Endothelial cell of hepatic sinusoid (primary cell): ENCODE results near the gene IL17B.
"Not testable (repeated sequence)": the region's sequence is repeated elsewhere in the genome, so short reads cannot be mapped to it uniquely, and the experiment has no call there.

Source experiments
- in situ Hi-C: cut with HindIII; loops from 2 replicates; pipeline ENCODE4 v1.10.0; 2017; ENCODE audit warnings: low sequenced_read_pairs

Gene IL17B

GRCh38 chr5:149403923-149404745, 25.0 kb upstream of the IL17B start:
- in situ Hi-C loops = no loop called here

- in situ Hi-C loops = no loop called here
Observed at GRCh38 chr5:149402291-149402690, 23.2 kb upstream of the IL17B start.

GRCh38 chr5:149401051-149401450, 22.0 kb upstream of the IL17B start:
- in situ Hi-C loops = no loop called here

- in situ Hi-C loops = no loop called here
Observed at GRCh38 chr5:149400304-149400703, 21.2 kb upstream of the IL17B start.

GRCh38 chr5:149399775-149400174, 20.7 kb upstream of the IL17B start:
- in situ Hi-C loops = no loop called here

GRCh38 chr5:149398747-149399266, 19.7 kb upstream of the IL17B start:
- in situ Hi-C loops = not testable (repeated sequence)

- in situ Hi-C loops = no loop called here
Observed at GRCh38 chr5:149397530-149397929, 18.4 kb upstream of the IL17B start.

GRCh38 chr5:149394996-149395395, 15.9 kb upstream of the IL17B start:
- in situ Hi-C loops = not testable (repeated sequence)

- in situ Hi-C loops = no loop called here
Observed at GRCh38 chr5:149392718-149393117, 13.6 kb upstream of the IL17B start.

GRCh38 chr5:149391524-149391923, 12.4 kb upstream of the IL17B start:
- in situ Hi-C loops = no loop called here

GRCh38 chr5:149391076-149391475, 12.0 kb upstream of the IL17B start:
- in situ Hi-C loops = not testable (repeated sequence)

GRCh38 chr5:149389552-149390495, 10.7 kb upstream of the IL17B start:
- in situ Hi-C loops = no loop called here

- in situ Hi-C loops = no loop called here
Observed at GRCh38 chr5:149388498-149389190, 9.6 kb upstream of the IL17B start.

- in situ Hi-C loops = no loop called here
Observed at GRCh38 chr5:149387982-149388381, 8.9 kb upstream of the IL17B start.

GRCh38 chr5:149387081-149387631, 8.1 kb upstream of the IL17B start:
- in situ Hi-C loops = no loop called here

- in situ Hi-C loops = no loop called here
Observed at GRCh38 chr5:149386166-149386565, 7.1 kb upstream of the IL17B start.

- in situ Hi-C loops = no loop called here
Observed at GRCh38 chr5:149383399-149383798, 4.3 kb upstream of the IL17B start.

GRCh38 chr5:149382517-149383220, 3.6 kb upstream of the IL17B start:
- in situ Hi-C loops = no loop called here

- in situ Hi-C loops = no loop called here
Observed at GRCh38 chr5:149381986-149382338, 2.9 kb upstream of the IL17B start.
